Stimulated activated effector memory CD8-positive, alpha-beta T cell treated with anti-CD3 and anti-CD28 coated beads, Interleukin-12 subunit alpha, Interleukin-12 subunit beta, amount 100 ng/mL, for 72 hours (primary cell): Measurements from ENCODE around the gene USP5.

Experiments
- ATAC-seq: fragments of 150-1000 bp; cut with Tn5 transposase; 2 replicates; pipeline ENCODE4 v1.10.0; 2021
- DNase-seq, 2 donors: peaks; one replicate each; pipeline ENCODE4 v3.0.0; 2021 to 2022; ENCODE audit warnings: low spot score in 2 of 2
- H3K27ac Mint-ChIP-seq: one replicate; pipeline ENCODE4 v1.8.0; 2022; ENCODE audit warnings: mild to moderate bottlenecking, mixed read lengths
- H3K36me3 Mint-ChIP-seq: one replicate; pipeline ENCODE4 v1.8.0; 2022; ENCODE audit warnings: mild to moderate bottlenecking, mixed read lengths
- H3K4me1 Mint-ChIP-seq: one replicate; pipeline ENCODE4 v1.8.0; 2022; ENCODE audit warnings: mixed read lengths
- H3K4me3 Mint-ChIP-seq: one replicate; pipeline ENCODE4 v1.8.0; 2022; ENCODE audit warnings: mild to moderate bottlenecking, mixed read lengths
- H3K9me3 Mint-ChIP-seq: one replicate; pipeline ENCODE4 v1.8.0; 2022; ENCODE audit warnings: mixed read lengths

Gene USP5

GRCh38 chr12:6830999-6831398 is 21.0 kb upstream of the USP5 start:
- Mint-ChIP-seq H3K27ac (no peak overlapping the region), H3K4me3 (no peak overlapping the region), H3K4me1 (peaks cover 48% of the 10 kb centered on the region), H3K36me3 (peaks cover 9% of the 10 kb centered on the region), H3K9me3 (no peaks in the 10 kb centered on the region)
- DNase-seq (no peak), ATAC-seq (no peak)

GRCh38 chr12:6831450-6831995 is 20.4 kb upstream of the USP5 start:
- Mint-ChIP-seq H3K27ac (peak overlapping the region; percentile 56), H3K9me3 (no peaks in the 10 kb centered on the region), H3K4me3 (no peak overlapping the region), H3K4me1 (peaks cover 48% of the 10 kb centered on the region), H3K36me3 (peaks cover 9% of the 10 kb centered on the region)
- no peak for ATAC-seq
- no peak for DNase-seq

GRCh38 chr12:6832125-6832524 is 19.8 kb upstream of the USP5 start:
- Mint-ChIP-seq H3K4me3 (no peak overlapping the region), H3K4me1 (peaks cover 42% of the 10 kb centered on the region), H3K9me3 (no peaks in the 10 kb centered on the region), H3K27ac (peak overlapping the region; percentile 56), H3K36me3 (peaks cover 9% of the 10 kb centered on the region)
- ATAC-seq (no peak), DNase-seq (no peak)

GRCh38 chr12:6833189-6833890 is 18.6 kb upstream of the USP5 start:
- no peaks in the 10 kb centered on the region for H3K9me3 Mint-ChIP-seq
- no peak overlapping the region for H3K27ac Mint-ChIP-seq
- H3K36me3 Mint-ChIP-seq = peaks cover 9% of the 10 kb centered on the region
- no peak overlapping the region for H3K4me3 Mint-ChIP-seq
- ATAC-seq (no peak), DNase-seq (no peak)
- peaks cover 30% of the 10 kb centered on the region for H3K4me1 Mint-ChIP-seq

- H3K4me1 Mint-ChIP-seq = peaks cover 23% of the 10 kb centered on the region
- ATAC-seq (peak; percentile 36), DNase-seq (no peak)
- H3K27ac Mint-ChIP-seq = no peak overlapping the region
- H3K4me3 Mint-ChIP-seq = no peak overlapping the region
- H3K36me3 Mint-ChIP-seq = peaks cover 5% of the 10 kb centered on the region
- H3K9me3 Mint-ChIP-seq = no peaks in the 10 kb centered on the region
These were observed 17.7 kb upstream of the USP5 start for GRCh38 chr12:6834254-6834653.

GRCh38 chr12:6834873-6835272 is 17.1 kb upstream of the USP5 start:
- Mint-ChIP-seq H3K4me3 (no peak overlapping the region), H3K27ac (no peak overlapping the region), H3K4me1 (peaks cover 18% of the 10 kb centered on the region), H3K9me3 (no peaks in the 10 kb centered on the region), H3K36me3 (no peaks in the 10 kb centered on the region)
- ATAC-seq (no peak), DNase-seq (no peak)

GRCh38 chr12:6836851-6837250 is 15.1 kb upstream of the USP5 start:
- Mint-ChIP-seq H3K27ac (no peak overlapping the region), H3K4me1 (peaks cover 18% of the 10 kb centered on the region), H3K9me3 (no peaks in the 10 kb centered on the region), H3K4me3 (no peak overlapping the region), H3K36me3 (no peaks in the 10 kb centered on the region)
- ATAC-seq = no peak
- DNase-seq = no peak

- no peak for ATAC-seq
- no peak overlapping the region for H3K4me3 Mint-ChIP-seq
These were observed 14.4 kb upstream of the USP5 start for GRCh38 chr12:6837370-6838060.

GRCh38 chr12:6838854-6839253 is 13.1 kb upstream of the USP5 start:
- no peak overlapping the region for H3K27ac Mint-ChIP-seq
- DNase-seq (no peak), ATAC-seq (no peak)
- H3K36me3 Mint-ChIP-seq = no peaks in the 10 kb centered on the region
- no peak overlapping the region for H3K4me3 Mint-ChIP-seq
- H3K4me1 Mint-ChIP-seq = peaks cover 18% of the 10 kb centered on the region
- no peaks in the 10 kb centered on the region for H3K9me3 Mint-ChIP-seq

More at GRCh38 chr12:6837370-6838060, 14.4 kb upstream of the USP5 start:
- Mint-ChIP-seq H3K27ac (no peak overlapping the region), H3K4me1 (peaks cover 18% of the 10 kb centered on the region), H3K9me3 (no peaks in the 10 kb centered on the region), H3K36me3 (no peaks in the 10 kb centered on the region)
- DNase-seq = no peak

- Mint-ChIP-seq H3K27ac (no peak overlapping the region), H3K4me3 (no peak overlapping the region), H3K36me3 (no peaks in the 10 kb centered on the region), H3K4me1 (peaks cover 11% of the 10 kb centered on the region), H3K9me3 (no peaks in the 10 kb centered on the region)
- ATAC-seq (no peak), DNase-seq (no peak)
These were observed 12.3 kb upstream of the USP5 start for GRCh38 chr12:6839482-6840201.

- H3K27ac Mint-ChIP-seq = no peak overlapping the region
- H3K4me1 Mint-ChIP-seq = peaks cover 6% of the 10 kb centered on the region
- no peak for DNase-seq
- no peak overlapping the region for H3K4me3 Mint-ChIP-seq
- H3K9me3 Mint-ChIP-seq = no peaks in the 10 kb centered on the region
- H3K36me3 Mint-ChIP-seq = no peaks in the 10 kb centered on the region
- no peak for ATAC-seq
These were observed 11.6 kb upstream of the USP5 start for GRCh38 chr12:6840330-6840729.

- Mint-ChIP-seq H3K4me1 (peaks cover under 1% of the 10 kb centered on the region), H3K4me3 (no peak within 1 kb of the TSS), H3K36me3 (no peaks in the 10 kb centered on the region), H3K9me3 (no peaks in the 10 kb centered on the region), H3K27ac (no peak within 1 kb of the TSS)
- ATAC-seq (no peak), DNase-seq (no peak)
These were observed 11.0 kb upstream of the USP5 start, which contains the start of gene GNB3 for GRCh38 chr12:6840761-6841515. Gene GNB3 (plus strand): TSS chr12:6840925. CDS start chr12:6841288, 363 bp downstream.

- H3K27ac Mint-ChIP-seq = no peak overlapping the region
These were observed 9.9 kb upstream of the USP5 start for GRCh38 chr12:6842075-6842474.

GRCh38 chr12:6843118-6843902 is 8.6 kb upstream of the USP5 start:
- H3K9me3 Mint-ChIP-seq = no peaks in the 10 kb centered on the region
- no peaks in the 10 kb centered on the region for H3K4me1 Mint-ChIP-seq
- H3K4me3 Mint-ChIP-seq = no peak overlapping the region
- ATAC-seq (no peak), DNase-seq (no peak)
- H3K27ac Mint-ChIP-seq = no peak overlapping the region
- H3K36me3 Mint-ChIP-seq = peaks cover 7% of the 10 kb centered on the region

More at GRCh38 chr12:6842075-6842474, 9.9 kb upstream of the USP5 start:
- no peak overlapping the region for H3K4me3 Mint-ChIP-seq
- no peaks in the 10 kb centered on the region for H3K9me3 Mint-ChIP-seq
- ATAC-seq (no peak), DNase-seq (no peak)
- H3K4me1 Mint-ChIP-seq = no peaks in the 10 kb centered on the region
- H3K36me3 Mint-ChIP-seq = no peaks in the 10 kb centered on the region
